T-helper 17 cell (primary cell): ENCODE results near the gene PIGR. TPM values are rescaled to one million over a fixed set of nuclear protein-coding genes. Genes with fewer than 3 reads are reported as not detected.
A peak's percentile ranks its signal among the peaks of the same experiment; 100 is the strongest.

Source experiments
- ATAC-seq: fragments of 150-1000 bp; cut with Tn5 transposase; 2 replicates; pipeline ENCODE4 v1.10.0; 2021; ENCODE audit warnings: mild to moderate bottlenecking, moderate library complexity
- DNase-seq, 3 donors: peaks; one replicate each; pipeline versions ENCODE4 v3.0.0 to v3.0.0-alpha.2; 2020 to 2021
- H3K9me3 ChIP-seq: one replicate; pipeline ENCODE4 v1.7.0; 2013; ENCODE audit warnings: low read length, mild to moderate bottlenecking; ENCODE audit not compliant: control insufficient read depth, poor library complexity, severe bottlenecking
- H3K27ac Mint-ChIP-seq: one replicate; pipeline ENCODE4 v1.8.0; 2022; ENCODE audit warnings: mild to moderate bottlenecking, moderate library complexity, mixed read lengths
- H3K27me3 Mint-ChIP-seq: one replicate; pipeline ENCODE4 v1.8.0; 2022; ENCODE audit warnings: mixed read lengths
- H3K36me3 Mint-ChIP-seq: one replicate; pipeline ENCODE4 v1.8.0; 2022; ENCODE audit warnings: low read depth, mixed read lengths
- H3K4me1 Mint-ChIP-seq: one replicate; pipeline ENCODE4 v1.8.0; 2022; ENCODE audit warnings: mild to moderate bottlenecking, mixed read lengths
- H3K4me3 Mint-ChIP-seq: one replicate; pipeline ENCODE4 v1.8.0; 2022; ENCODE audit warnings: mild to moderate bottlenecking, moderate library complexity, mixed read lengths
- total RNA-seq, 4 donors: library from RNA in 2 of 4; stranded (reverse) in 2 of 4; gene quantifications; one replicate each; pipeline ENCODE4 v1.2.3 and lab custom pipeline; 2022 to 2026

PIGR gene, protein sequence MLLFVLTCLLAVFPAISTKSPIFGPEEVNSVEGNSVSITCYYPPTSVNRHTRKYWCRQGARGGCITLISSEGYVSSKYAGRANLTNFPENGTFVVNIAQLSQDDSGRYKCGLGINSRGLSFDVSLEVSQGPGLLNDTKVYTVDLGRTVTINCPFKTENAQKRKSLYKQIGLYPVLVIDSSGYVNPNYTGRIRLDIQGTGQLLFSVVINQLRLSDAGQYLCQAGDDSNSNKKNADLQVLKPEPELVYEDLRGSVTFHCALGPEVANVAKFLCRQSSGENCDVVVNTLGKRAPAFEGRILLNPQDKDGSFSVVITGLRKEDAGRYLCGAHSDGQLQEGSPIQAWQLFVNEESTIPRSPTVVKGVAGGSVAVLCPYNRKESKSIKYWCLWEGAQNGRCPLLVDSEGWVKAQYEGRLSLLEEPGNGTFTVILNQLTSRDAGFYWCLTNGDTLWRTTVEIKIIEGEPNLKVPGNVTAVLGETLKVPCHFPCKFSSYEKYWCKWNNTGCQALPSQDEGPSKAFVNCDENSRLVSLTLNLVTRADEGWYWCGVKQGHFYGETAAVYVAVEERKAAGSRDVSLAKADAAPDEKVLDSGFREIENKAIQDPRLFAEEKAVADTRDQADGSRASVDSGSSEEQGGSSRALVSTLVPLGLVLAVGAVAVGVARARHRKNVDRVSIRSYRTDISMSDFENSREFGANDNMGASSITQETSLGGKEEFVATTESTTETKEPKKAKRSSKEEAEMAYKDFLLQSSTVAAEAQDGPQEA
- total RNA-seq (not detected), total RNA-seq (lab: John Stamatoyannopoulos, UW) (0 reads per million in 2 donors)

DNA sequence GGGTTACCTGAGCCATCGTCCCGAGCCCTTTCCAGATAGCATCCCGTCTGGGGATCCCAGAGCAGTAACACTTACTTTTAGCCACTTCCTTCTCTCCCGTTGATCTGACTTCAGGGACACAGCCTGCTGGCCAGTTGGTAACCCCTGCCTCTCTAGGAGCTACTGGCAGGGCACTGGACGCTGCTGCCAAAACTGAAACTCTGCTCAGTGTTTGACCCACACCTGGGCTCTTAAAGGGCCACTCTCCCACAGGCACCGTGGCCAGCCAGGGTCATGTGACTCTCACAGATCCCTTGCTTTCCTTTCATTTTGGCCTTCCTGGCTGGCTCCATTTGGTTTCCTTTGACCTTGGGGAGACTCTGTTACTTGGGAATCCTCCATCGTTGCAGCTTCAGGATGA, at the start of gene PIGR:
TSS of gene PIGR (minus strand) at position 206 of the 400 bp plus-strand sequence. CDS start 5,935 bp downstream, outside the sequence.
- peaks cover 2% of the 10 kb centered on the region for H3K9me3 ChIP-seq
- H3K4me3 Mint-ChIP-seq = no peak within 1 kb of the TSS
- H3K27me3 Mint-ChIP-seq = peaks cover 37% of the 10 kb centered on the region
- no peak for DNase-seq
- H3K36me3 Mint-ChIP-seq = no peaks in the 10 kb centered on the region
- ATAC-seq = no peak
- peak within 1 kb of the TSS; percentile 39 for H3K27ac Mint-ChIP-seq
- peaks cover 5% of the 10 kb centered on the region for H3K4me1 Mint-ChIP-seq

DNA sequence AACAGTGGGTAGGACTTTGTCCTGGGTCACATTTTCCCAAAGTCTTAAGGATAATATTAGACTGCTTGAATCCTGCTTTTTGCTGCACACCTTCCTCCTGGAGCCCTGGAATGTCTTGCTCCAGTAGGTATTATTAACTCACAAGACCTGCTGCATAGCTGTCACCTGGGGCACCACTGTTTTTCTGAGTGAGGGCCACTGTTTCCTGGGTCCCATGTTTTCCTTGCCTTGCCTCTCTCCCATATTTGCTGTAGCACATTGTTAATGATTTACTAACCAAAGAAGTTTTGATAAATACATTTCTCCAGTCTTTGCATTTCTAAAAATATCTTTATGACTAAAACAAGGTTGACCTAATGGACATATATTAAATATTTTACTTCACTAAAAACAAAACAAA, 46.5 kb upstream of the PIGR start:
- H3K36me3 Mint-ChIP-seq = peaks cover 3% of the 10 kb centered on the region
- H3K9me3 ChIP-seq = no peaks in the 10 kb centered on the region
- DNase-seq (no peak), ATAC-seq (no peak)
- no peak overlapping the region for H3K4me3 Mint-ChIP-seq
- no peak overlapping the region for H3K27ac Mint-ChIP-seq
- H3K4me1 Mint-ChIP-seq = no peaks in the 10 kb centered on the region
- peaks cover 58% of the 10 kb centered on the region for H3K27me3 Mint-ChIP-seq

- no peak for ATAC-seq
- DNase-seq = no peak
- peaks cover 73% of the 10 kb centered on the region for H3K27me3 Mint-ChIP-seq
- no peak overlapping the region for H3K4me3 Mint-ChIP-seq
- H3K27ac Mint-ChIP-seq = no peak overlapping the region
- no peaks in the 10 kb centered on the region for H3K4me1 Mint-ChIP-seq
- H3K9me3 ChIP-seq = no peaks in the 10 kb centered on the region
- H3K36me3 Mint-ChIP-seq = peaks cover 7% of the 10 kb centered on the region
These were observed 41.6 kb upstream of the PIGR start for GRCh38 chr1:206987873-206988272.

DNA sequence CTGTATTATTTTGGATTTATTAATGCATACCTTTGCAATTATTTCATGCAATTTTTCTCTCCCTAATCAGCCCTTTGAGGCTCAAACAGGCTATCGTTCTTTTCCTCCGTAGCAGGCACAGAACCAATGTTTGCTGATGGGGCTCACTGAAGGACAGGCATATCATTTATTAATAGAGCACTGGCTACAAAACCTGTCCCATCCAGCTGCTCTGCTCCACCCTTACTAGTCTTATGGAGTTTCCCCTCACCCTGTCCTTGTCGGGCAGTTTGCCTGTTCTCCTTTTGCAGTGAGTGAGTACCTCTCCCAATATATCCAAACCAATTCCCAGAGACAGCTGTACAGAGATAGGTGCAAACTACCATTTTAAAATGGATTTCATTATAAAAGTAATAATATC, 40.6 kb upstream of the PIGR start:
- peaks cover 7% of the 10 kb centered on the region for H3K36me3 Mint-ChIP-seq
- peaks cover 63% of the 10 kb centered on the region for H3K27me3 Mint-ChIP-seq

GRCh38 chr1:206986402-206986801, 40.1 kb upstream of the PIGR start:
- Mint-ChIP-seq H3K4me3 (no peak overlapping the region), H3K4me1 (no peaks in the 10 kb centered on the region), H3K27me3 (peaks cover 58% of the 10 kb centered on the region), H3K36me3 (peaks cover 7% of the 10 kb centered on the region), H3K27ac (no peak overlapping the region)
- ATAC-seq (no peak), DNase-seq (no peak)
- no peaks in the 10 kb centered on the region for H3K9me3 ChIP-seq

More for the DNA sequence above, 40.6 kb upstream of the PIGR start:
- no peaks in the 10 kb centered on the region for H3K9me3 ChIP-seq
- Mint-ChIP-seq H3K27ac (no peak overlapping the region), H3K4me1 (no peaks in the 10 kb centered on the region), H3K4me3 (no peak overlapping the region)
- ATAC-seq (no peak), DNase-seq (no peak)

- no peaks in the 10 kb centered on the region for H3K9me3 ChIP-seq
- no peak overlapping the region for H3K4me3 Mint-ChIP-seq
- DNase-seq = no peak
- H3K4me1 Mint-ChIP-seq = no peaks in the 10 kb centered on the region
- peaks cover 53% of the 10 kb centered on the region for H3K27me3 Mint-ChIP-seq
- H3K36me3 Mint-ChIP-seq = peaks cover 7% of the 10 kb centered on the region
- H3K27ac Mint-ChIP-seq = no peak overlapping the region
- ATAC-seq = no peak
These were observed 39.0 kb upstream of the PIGR start for GRCh38 chr1:206985162-206985749.

DNA sequence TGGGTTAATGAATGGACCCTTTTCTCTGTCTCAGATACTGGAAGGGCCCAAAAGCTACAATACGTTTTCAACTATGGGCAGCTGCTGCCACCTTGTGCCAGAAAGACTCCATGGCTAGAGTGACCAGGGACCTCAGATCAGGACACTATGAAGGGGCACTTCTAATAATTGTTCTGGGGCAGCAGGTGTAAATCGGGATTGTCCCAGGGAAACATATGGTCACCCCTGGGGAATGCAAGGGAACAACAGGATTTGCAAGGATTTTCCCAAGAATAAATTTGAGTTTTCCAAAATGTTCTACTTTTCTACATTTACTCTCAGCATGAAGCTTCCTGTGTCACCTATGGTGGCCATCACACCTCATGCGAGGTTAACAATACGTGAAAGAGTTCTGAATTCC, 36.0 kb upstream of the PIGR start:
- Mint-ChIP-seq H3K27ac (no peak overlapping the region), H3K4me1 (peaks cover 2% of the 10 kb centered on the region), H3K4me3 (no peak overlapping the region), H3K36me3 (peaks cover 7% of the 10 kb centered on the region), H3K27me3 (peaks cover 43% of the 10 kb centered on the region)
- DNase-seq (peak; percentile 19 to 46 (median 27)), ATAC-seq (peak; percentile 73)
- H3K9me3 ChIP-seq = no peaks in the 10 kb centered on the region

- H3K36me3 Mint-ChIP-seq = no peaks in the 10 kb centered on the region
- DNase-seq (no peak), ATAC-seq (no peak)
- H3K4me1 Mint-ChIP-seq = peaks cover 2% of the 10 kb centered on the region
- peaks cover 24% of the 10 kb centered on the region for H3K27me3 Mint-ChIP-seq
- no peak overlapping the region for H3K27ac Mint-ChIP-seq
- no peak overlapping the region for H3K4me3 Mint-ChIP-seq
- H3K9me3 ChIP-seq = no peaks in the 10 kb centered on the region
These were observed 33.2 kb upstream of the PIGR start for GRCh38 chr1:206979379-206980043.

GRCh38 chr1:206978259-206978658, 32.0 kb upstream of the PIGR start:
- no peak overlapping the region for H3K4me3 Mint-ChIP-seq
- H3K27ac Mint-ChIP-seq = no peak overlapping the region
- H3K9me3 ChIP-seq = no peaks in the 10 kb centered on the region
- peaks cover 17% of the 10 kb centered on the region for H3K27me3 Mint-ChIP-seq
- DNase-seq = no peak
- H3K36me3 Mint-ChIP-seq = no peaks in the 10 kb centered on the region
- ATAC-seq = no peak
- H3K4me1 Mint-ChIP-seq = peaks cover 2% of the 10 kb centered on the region

DNA sequence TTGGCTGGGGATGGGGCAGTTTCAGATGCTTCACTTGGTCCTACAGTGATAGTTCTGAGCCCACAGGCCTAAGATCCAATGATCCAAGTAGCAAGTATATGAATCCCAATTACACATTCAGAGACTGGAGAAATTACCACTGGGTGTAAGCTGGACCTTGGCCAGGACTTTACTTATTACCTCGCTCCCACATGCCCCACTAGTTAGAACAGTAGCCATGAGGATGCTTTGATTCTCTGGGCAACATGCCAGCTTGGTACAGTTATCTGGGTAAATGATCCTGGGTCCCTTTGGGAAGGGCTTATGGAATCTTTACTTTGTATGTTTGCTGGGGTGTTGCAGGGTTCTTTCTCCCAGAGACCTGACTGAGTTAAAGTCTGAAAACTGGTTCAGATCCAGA, 29.0 kb upstream of the PIGR start:
- DNase-seq (no peak), ATAC-seq (no peak)
- Mint-ChIP-seq H3K27ac (no peak overlapping the region), H3K4me1 (peaks cover 2% of the 10 kb centered on the region), H3K27me3 (peaks cover 31% of the 10 kb centered on the region), H3K36me3 (no peaks in the 10 kb centered on the region), H3K4me3 (no peak overlapping the region)
- no peaks in the 10 kb centered on the region for H3K9me3 ChIP-seq

- H3K9me3 ChIP-seq = no peaks in the 10 kb centered on the region
- Mint-ChIP-seq H3K27ac (no peak overlapping the region), H3K4me1 (peaks cover 2% of the 10 kb centered on the region), H3K27me3 (peaks cover 38% of the 10 kb centered on the region), H3K36me3 (no peaks in the 10 kb centered on the region), H3K4me3 (no peak overlapping the region)
- no peak for ATAC-seq
- DNase-seq = no peak
These were observed 27.9 kb upstream of the PIGR start for GRCh38 chr1:206974140-206974539.

DNA sequence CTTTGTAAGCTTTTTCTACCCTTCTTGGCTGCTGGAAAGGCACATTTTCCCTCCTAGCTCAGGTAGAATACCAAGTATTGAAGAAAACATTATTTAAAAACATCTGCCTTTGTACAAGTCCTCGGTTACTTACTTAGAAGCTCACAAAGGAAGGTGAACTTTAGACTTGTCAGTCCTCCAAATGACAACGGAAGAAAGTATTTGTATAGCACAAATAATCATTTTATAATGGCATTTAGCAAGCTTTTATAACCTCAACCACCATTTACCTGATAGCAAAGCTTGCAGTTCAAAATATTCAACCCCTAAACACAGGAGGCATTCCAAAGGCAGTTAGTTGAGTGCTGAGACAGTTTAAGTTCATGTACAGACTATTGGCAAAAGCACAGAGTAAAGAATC, 26.5 kb upstream of the PIGR start:
- H3K9me3 ChIP-seq = no peaks in the 10 kb centered on the region
- H3K27me3 Mint-ChIP-seq = peaks cover 33% of the 10 kb centered on the region
- H3K4me3 Mint-ChIP-seq = no peak overlapping the region
- no peak for DNase-seq
- H3K4me1 Mint-ChIP-seq = peaks cover 7% of the 10 kb centered on the region
- H3K27ac Mint-ChIP-seq = no peak overlapping the region
- ATAC-seq = no peak
- H3K36me3 Mint-ChIP-seq = no peaks in the 10 kb centered on the region
